SH-SY5Y (cell line): Measurements from ENCODE around the gene SYCN.

ENCODE experiments used
- GATA2 ChIP-seq: IDR thresholded peaks from 2 replicates; pipeline ENCODE4 v1.6.1; 2011; ENCODE audit warnings: mild to moderate bottlenecking, low read depth, low read length
- GATA3 ChIP-seq: IDR thresholded peaks from 2 replicates; pipeline ENCODE4 v1.6.1; 2011; ENCODE audit warnings: low read depth, mild to moderate bottlenecking, low read length, moderate library complexity

DNA sequence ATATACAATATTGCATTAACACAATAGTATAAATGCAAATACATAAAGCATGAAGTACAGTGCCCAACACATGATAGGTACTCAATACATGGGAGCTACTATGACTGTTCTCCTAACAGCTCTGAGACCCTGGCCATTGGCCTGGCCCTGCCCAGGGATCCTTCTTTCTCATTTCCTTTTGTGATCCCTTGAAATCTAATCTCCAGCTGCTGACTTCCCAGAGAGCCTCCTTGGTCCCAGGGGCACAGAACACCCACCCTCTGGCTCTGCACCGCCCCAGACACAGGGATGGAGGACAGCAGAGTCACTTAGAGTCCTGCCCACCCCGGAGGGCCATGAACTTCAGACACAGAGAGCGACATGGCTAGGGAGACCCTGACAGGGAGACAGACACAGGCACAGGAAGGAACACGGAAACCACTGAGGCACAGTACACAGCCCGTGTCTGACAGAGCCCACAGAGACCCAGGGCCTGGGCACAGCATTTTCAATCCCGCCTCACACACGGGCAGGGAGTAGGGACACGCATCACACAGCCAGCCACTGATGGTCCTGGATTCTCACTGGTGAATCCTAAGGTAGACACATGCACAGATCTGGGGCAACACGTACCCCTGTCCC, 4.2 kb upstream of the SYCN start:
- TF ChIP-seq GATA3, result no peak
- TF ChIP-seq GATA2, result no peak
